ENCODE data around the gene ITPR2.
"Not testable (repeated sequence)": the region's sequence is repeated elsewhere in the genome, so short reads cannot be mapped to it uniquely, and the experiment has no call there.

The ITPR2 gene

GRCh38 chr12:26535826-26536225 is 297.2 kb downstream of the ITPR2 start:
- DNase-seq (ENCODE audit: extremely low read depth in 1 of 2, low read depth in 1 of 2): no peak

- DNase-seq (ENCODE audit: extremely low read depth in 1 of 2, low read depth in 1 of 2): no peak
These were observed 298.9 kb downstream of the ITPR2 start for GRCh38 chr12:26534071-26534470.

- DNase-seq (ENCODE audit: extremely low read depth in 1 of 2, low read depth in 1 of 2): no peak
These were observed 299.8 kb downstream of the ITPR2 start for GRCh38 chr12:26533211-26533610.

GRCh38 chr12:26530461-26530860 is 302.5 kb downstream of the ITPR2 start:
- no peak for DNase-seq (ENCODE audit: extremely low read depth in 1 of 2, low read depth in 1 of 2)

GRCh38 chr12:26528943-26529342 is 304.1 kb downstream of the ITPR2 start:
- no peak for DNase-seq (ENCODE audit: extremely low read depth in 1 of 2, low read depth in 1 of 2)

GRCh38 chr12:26527682-26528081 is 305.3 kb downstream of the ITPR2 start:
- no peak for DNase-seq (ENCODE audit: extremely low read depth in 1 of 2, low read depth in 1 of 2)

GRCh38 chr12:26524862-26525465 is 308.0 kb downstream of the ITPR2 start:
- no peak for DNase-seq (ENCODE audit: extremely low read depth in 1 of 2, low read depth in 1 of 2)

GRCh38 chr12:26523708-26524150 is 309.3 kb downstream of the ITPR2 start:
- DNase-seq (ENCODE audit: extremely low read depth in 1 of 2, low read depth in 1 of 2): no peak

GRCh38 chr12:26520869-26521268 is 312.1 kb downstream of the ITPR2 start:
- no peak for DNase-seq (ENCODE audit: extremely low read depth in 1 of 2, low read depth in 1 of 2)

- DNase-seq (ENCODE audit: extremely low read depth in 1 of 2, low read depth in 1 of 2): no peak
These were observed 312.9 kb downstream of the ITPR2 start for GRCh38 chr12:26520109-26520508.

- no peak for DNase-seq (ENCODE audit: extremely low read depth in 1 of 2, low read depth in 1 of 2)
These were observed 313.5 kb downstream of the ITPR2 start for GRCh38 chr12:26519462-26519861.

GRCh38 chr12:26517320-26517719 is 315.7 kb downstream of the ITPR2 start:
- not testable (repeated sequence) for DNase-seq (ENCODE audit: extremely low read depth in 1 of 2, low read depth in 1 of 2)

- no peak for DNase-seq (ENCODE audit: extremely low read depth in 1 of 2, low read depth in 1 of 2)
These were observed 318.6 kb downstream of the ITPR2 start for GRCh38 chr12:26514364-26514763.

GRCh38 chr12:26513363-26514043 is 319.5 kb downstream of the ITPR2 start:
- DNase-seq (ENCODE audit: extremely low read depth in 1 of 2, low read depth in 1 of 2): no peak

- no peak for DNase-seq (ENCODE audit: extremely low read depth in 1 of 2, low read depth in 1 of 2)
These were observed 320.8 kb downstream of the ITPR2 start for GRCh38 chr12:26512213-26512612.

- no peak for DNase-seq (ENCODE audit: extremely low read depth in 1 of 2, low read depth in 1 of 2)
These were observed 322.7 kb downstream of the ITPR2 start for GRCh38 chr12:26510354-26510674.

- no peak for DNase-seq (ENCODE audit: extremely low read depth in 1 of 2, low read depth in 1 of 2)
These were observed 325.4 kb downstream of the ITPR2 start for GRCh38 chr12:26507613-26508012.

- no peak for DNase-seq (ENCODE audit: extremely low read depth in 1 of 2, low read depth in 1 of 2)
These were observed 332.9 kb downstream of the ITPR2 start for GRCh38 chr12:26499979-26500640.

GRCh38 chr12:26496170-26496569 is 336.8 kb downstream of the ITPR2 start:
- no peak for DNase-seq (ENCODE audit: extremely low read depth in 1 of 2, low read depth in 1 of 2)

GRCh38 chr12:26493656-26494055 is 339.3 kb downstream of the ITPR2 start:
- DNase-seq (ENCODE audit: extremely low read depth in 1 of 2, low read depth in 1 of 2): no peak

- no peak for DNase-seq (ENCODE audit: extremely low read depth in 1 of 2, low read depth in 1 of 2)
These were observed 340.6 kb downstream of the ITPR2 start for GRCh38 chr12:26492406-26492805.

GRCh38 chr12:26489908-26490307 is 343.1 kb downstream of the ITPR2 start:
- DNase-seq (ENCODE audit: extremely low read depth in 1 of 2, low read depth in 1 of 2): no peak

Measured in stimulated activated CD8-positive, alpha-beta memory T cell treated with anti-CD3 and anti-CD28 coated beads, Interleukin-7, amount 100 ng/mL, for 48 hours (primary cell).